GM13976 (cell line): Measurements from ENCODE around the gene KRT5.

Experiments used
- DNase-seq: peaks from one replicate; pipeline ENCODE4 v3.0.0; 2012; ENCODE audit warnings: low spot score
- in situ Hi-C: fragments of 300-500 bp; cut with MboI; formaldehyde crosslinking; loops from one replicate; pipeline ENCODE4 v1.12.0; 2022; ENCODE audit warnings: low sequenced_read_pairs, mixed read lengths, inconsistent platforms; ENCODE audit not compliant: unreplicated experiment
- TF ChIP-seq, protein P1 (sequence below): IDR thresholded peaks from 2 replicates; pipeline ENCODE4 v1.5.1; 2012; ENCODE audit warnings: borderline replicate concordance, mild to moderate bottlenecking; ENCODE audit not compliant: insufficient read depth; ENCODE audit errors: extremely low read depth, missing control alignments, control extremely low read depth

Gene KRT5

DNA sequence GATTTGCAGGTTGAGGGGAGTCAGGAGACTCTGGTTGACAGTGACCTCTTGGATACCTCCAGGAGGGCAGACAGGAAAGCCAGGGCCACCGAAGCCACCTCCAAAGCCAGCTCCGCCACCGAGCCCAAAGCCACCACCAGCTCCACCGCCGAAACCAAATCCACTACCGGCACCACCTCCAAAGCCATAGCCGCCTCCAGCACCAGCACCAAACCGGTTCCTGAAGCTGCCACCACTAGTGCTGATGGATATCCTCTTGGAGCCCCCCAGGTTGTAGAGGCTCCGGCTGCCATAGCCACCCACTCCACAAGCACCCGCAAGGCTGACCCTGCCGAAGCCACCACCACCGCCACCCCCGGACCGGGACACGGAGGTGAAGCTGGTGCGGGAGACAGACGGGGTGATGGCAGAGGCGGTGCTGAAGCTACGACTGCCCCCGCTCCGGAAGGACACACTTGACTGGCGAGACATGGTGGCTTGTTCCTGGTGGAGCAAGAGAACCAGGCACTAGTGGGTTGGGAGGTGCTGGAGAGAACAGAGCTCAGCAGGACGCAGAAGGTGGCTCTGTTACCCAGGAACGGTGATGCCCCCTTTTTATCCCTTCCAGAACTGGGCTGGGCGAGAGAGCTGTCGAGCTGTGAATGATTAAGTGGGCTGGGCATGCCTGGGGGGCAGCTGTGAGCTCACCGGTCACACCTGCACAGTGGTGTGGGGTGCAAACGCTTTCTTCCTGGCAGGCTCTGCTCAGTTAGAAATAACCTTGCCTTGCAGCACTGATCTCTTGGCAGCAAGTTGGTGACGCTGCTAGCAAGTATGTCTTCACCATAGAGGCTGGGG is at the start of gene KRT5:
TSS of gene KRT5 (minus strand) at position 569 of the 837 bp plus-strand sequence. CDS start at position 471, 98 bp downstream.
- TF ChIP-seq, protein P1, sequence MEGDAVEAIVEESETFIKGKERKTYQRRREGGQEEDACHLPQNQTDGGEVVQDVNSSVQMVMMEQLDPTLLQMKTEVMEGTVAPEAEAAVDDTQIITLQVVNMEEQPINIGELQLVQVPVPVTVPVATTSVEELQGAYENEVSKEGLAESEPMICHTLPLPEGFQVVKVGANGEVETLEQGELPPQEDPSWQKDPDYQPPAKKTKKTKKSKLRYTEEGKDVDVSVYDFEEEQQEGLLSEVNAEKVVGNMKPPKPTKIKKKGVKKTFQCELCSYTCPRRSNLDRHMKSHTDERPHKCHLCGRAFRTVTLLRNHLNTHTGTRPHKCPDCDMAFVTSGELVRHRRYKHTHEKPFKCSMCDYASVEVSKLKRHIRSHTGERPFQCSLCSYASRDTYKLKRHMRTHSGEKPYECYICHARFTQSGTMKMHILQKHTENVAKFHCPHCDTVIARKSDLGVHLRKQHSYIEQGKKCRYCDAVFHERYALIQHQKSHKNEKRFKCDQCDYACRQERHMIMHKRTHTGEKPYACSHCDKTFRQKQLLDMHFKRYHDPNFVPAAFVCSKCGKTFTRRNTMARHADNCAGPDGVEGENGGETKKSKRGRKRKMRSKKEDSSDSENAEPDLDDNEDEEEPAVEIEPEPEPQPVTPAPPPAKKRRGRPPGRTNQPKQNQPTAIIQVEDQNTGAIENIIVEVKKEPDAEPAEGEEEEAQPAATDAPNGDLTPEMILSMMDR = no peak
- in situ Hi-C loops = no loop called here
- no peak for DNase-seq

DNA sequence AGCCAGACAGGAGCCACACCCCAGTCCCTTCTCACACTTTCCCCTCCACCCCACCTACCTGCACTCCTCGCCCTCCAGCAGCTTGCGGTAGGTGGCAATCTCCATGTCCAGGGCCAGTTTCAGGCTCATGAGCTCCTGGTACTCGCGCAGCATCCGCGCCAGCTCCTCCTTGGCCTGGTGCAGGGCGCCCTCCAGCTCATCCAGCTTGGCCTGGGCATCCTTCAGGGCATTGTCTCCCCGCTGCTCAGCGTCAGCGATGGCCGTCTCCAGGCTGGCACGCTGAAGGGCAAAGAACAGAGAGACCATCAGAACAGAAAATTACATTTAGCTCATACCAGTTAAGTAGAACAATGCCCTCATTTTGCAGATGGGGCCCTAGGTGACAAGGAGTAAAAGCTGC is 47.9 kb upstream of the KRT5 start:
- no peak for DNase-seq
- in situ Hi-C loops = no loop called here
- TF ChIP-seq, protein P1 = no peak

DNA sequence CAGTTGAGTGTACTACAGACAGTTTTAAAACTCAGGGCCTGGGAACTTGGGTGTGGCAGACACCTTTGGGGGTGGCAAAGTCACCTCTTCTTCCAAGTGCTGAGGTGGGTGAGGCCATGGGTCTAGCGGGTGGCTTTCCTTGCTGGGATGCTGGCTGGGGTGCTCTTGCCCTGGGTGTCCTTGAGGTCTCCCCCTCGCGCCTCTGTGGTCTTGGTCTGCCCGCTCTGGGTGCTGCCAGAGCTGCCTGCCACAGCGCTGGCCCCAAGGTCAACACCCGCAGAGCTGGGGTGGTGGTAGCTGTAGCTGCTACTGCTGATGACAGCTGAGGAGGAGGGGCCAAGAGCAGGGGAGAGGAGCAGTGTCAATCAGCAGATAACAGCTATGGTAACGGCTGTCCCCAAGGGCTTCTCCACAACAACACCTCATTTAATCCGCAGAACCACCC is 46.7 kb upstream of the KRT5 start:
- no peak for DNase-seq
- in situ Hi-C loops = no loop called here
- TF ChIP-seq, protein P1 = no peak

DNA sequence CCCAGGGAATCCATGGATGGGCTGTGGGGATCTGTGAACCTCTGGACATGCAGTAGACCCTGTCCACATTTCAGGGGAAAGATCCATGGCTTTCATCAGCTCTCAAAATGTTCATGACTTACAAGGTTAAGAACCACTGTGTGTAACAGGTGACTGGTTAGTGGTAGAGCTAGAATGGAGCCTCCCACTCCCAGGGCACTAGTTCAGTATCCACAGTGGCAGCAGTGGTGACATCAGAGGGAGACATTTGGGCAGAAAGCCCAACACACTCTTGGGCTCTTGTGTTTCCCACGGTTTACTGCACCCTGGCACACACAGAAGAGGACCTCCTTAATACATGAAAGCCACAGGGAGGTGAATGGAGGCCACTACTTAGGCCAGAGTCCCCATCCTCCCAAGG is 44.4 kb upstream of the KRT5 start:
- no peak for DNase-seq
- TF ChIP-seq, protein P1 = no peak
- in situ Hi-C loops = no loop called here

DNA sequence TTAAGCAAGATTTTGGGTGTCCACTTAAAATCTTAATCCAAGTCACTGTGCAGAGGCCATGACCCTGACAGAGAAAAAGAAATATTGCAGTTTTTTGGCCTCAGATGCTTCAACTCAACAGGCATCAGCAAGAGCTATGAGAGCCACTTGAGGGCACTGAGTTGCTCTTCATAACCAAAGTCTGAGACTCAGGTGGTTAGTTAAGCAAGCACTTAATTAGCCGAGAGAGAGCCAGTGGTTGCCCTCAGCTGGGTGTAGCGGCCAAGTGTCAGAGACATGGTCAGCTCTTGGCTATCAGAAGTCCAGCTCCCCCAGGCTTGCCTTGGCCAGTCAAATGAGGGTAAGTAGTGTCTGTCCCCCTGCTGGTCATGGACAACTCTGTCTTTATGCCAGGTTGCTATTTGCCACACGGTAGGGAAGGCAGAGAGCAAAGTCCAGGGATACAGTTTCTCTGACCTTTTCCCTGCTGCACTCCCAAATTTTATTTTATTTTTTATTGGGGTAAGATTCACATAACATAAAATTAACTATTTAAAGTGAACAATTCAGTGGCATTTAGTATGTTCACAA is 41.8 kb upstream of the KRT5 start:
- in situ Hi-C loops = no loop called here
- DNase-seq = no peak

DNA sequence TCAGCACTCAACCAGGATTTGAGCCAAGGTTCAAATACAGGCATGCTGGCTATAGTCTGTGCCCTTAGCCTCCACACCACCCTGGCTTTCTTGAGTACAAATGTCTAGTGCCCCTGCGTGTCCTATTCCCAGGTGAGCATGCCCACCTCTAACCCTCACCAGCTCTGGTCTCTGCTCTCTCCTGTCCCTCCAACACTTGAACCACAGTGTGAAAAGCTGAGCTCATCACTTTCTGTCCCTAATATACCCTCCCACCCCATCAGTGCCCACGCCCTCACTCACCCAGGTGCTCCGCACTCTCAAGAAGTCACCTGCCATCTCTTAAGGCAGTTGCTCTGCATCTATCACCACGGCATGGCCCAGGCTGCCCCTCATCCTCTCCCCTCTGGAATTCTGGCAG is 39.8 kb upstream of the KRT5 start:
- in situ Hi-C loops = no loop called here
- TF ChIP-seq, protein P1 = no peak
- DNase-seq = no peak

More for the DNA sequence above, 41.8 kb upstream of the KRT5 start:
- TF ChIP-seq, protein P1 = no peak
